GM12865 (cell line): ENCODE results near the gene SHISA8.

Source experiments
- DNase-seq: peaks from one replicate; pipeline ENCODE4 v3.0.0; 2010; ENCODE audit warnings: low read depth
- H3K4me3 ChIP-seq: 2 replicates; pipeline ENCODE4 v1.5.1; 2011; ENCODE audit warnings: mild to moderate bottlenecking, low read depth, low read length, control low read depth
- CTCF ChIP-seq: IDR thresholded peaks from 2 replicates; pipeline ENCODE4 v1.5.1; 2011; ENCODE audit warnings: low read length, control low read depth, low read depth, inconsistent platforms; ENCODE audit not compliant: insufficient read depth; ENCODE audit errors: missing control alignments

The SHISA8 gene

DNA sequence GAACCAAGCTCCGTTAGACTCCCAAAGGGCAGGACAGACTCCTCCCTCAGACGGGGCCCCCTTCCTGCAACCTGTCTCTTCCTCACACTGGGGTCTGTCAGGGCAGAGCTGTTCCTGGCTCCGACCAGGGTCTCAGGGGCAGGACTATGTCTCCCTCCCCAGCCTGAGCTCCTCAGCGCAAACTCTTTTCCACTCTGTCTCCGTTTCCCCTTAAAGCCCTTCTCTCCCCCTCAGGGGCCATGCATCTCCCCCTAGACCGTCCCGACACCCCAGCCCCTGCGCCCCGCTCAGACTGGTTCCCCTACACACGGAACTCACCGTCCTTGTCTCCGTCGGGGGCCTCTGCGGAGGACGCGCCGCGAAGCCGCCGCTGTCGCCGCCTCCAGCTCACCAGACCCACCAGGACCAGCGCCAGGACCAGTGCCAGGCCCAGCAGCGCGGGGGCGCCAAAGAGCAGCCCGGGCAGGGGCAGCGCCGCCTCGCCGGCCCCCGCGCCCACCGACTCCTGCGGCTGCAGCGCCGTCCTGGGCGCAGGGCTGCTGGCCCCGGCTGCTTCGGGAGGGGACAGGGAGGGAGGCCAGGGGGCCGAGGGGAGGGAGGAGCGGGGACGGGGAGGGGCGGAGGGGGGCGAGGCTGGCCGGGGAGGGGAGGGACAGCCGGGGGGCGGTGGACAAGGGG lies 11.0 kb upstream of the SHISA8 start:
- DNase-seq: peak; percentile 88
- peak; percentile 92 for TF ChIP-seq CTCF
- H3K4me3 ChIP-seq: peak overlapping the region; percentile 53

DNA sequence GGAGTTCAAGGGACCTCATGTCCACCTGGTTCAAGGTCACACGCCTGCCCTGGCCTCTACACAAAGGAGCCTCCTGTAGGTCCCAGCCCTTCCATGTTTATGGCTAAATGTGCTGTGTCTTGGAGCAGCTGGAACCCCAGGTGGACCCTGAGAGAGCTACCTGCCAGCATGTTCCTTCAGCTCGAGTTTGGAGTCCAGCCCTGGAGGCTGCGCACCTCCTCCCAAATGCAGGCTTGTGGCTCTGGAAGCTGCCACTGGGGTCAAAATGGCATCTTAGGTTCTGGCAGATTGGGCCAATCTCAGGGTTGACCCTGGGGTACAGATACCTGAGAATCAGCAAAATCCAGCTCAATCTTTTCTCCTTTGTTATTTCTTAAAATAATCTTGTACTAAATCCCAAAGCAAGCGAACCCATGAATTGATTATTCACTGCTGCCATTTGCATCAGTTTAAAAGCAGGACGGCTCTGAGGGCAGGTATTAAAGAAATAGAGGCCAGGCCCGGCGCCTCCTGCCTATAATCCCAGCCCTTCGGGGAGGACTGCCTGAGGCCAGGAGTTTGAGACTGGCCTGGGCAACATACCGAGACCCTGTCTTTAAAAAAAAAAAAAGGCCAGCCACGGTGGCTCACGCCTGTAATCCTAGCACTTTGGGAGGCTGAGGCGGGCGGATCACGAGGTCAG lies 8.9 kb upstream of the SHISA8 start:
- no peak for TF ChIP-seq CTCF
- H3K4me3 ChIP-seq: peak overlapping the region; percentile 53
- DNase-seq: no peak

- H3K4me3 ChIP-seq: peak overlapping the region; percentile 53
- no peak for DNase-seq
- no peak for TF ChIP-seq CTCF
Observed at GRCh38 chr22:41922940-41923594, 8.2 kb upstream of the SHISA8 start.

DNA sequence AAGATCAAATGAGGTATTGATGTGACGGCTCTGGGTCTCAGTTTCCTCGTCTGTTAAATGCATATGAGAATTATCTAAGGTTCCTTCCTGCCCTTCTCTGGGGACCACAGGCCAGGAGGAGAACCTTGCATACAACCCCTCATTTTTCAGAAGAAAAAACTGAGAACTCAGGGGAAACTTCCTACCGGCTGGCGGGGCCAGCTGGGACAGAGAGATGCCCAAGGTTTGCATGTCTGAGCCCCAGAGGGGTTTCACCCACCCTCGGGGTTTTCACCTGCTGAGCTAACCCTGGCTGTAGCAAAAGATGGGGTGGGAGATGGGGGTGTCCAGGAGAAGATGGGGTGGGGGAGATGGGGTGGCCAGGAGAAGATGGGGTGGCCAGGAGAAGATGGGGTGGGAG lies 7.5 kb upstream of the SHISA8 start:
- H3K4me3 ChIP-seq: peak overlapping the region; percentile 40
- TF ChIP-seq CTCF: no peak

DNA sequence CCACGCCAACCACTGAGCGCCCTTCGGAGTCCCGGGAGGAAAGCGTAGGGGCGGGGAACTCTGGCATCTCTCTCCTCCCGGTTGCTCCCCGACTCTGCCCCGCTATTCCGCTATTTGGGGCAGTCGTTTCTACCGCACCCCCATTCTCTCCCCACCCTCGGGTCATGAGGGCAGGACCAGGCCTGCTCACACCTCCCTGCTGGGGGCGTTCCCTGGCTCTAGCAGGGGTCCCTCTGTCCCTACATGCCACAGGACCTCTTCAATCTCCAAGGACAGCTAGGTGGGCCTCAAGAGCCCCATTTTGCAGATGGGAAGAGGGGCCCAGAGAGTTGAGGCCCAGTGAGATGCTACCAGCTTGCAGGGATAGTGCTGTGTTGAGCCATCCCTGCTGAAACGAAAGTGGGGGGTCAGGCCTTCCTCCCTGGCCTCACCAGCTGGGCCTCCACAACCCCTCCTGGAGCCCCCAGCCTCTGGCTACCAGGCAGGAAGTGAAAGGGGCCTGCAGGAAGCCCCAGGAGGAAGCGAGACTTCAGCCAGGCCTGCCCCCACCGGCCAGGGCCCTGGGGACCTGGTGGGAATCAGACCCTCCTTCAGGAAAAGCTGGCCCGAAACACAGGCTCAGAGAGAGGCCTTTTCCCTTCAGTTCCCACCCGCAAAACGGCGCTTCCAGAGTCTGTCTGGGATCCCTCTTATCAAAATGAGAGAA lies 5.5 kb upstream of the SHISA8 start:
- no peak for TF ChIP-seq CTCF
- peak overlapping the region; percentile 47 for H3K4me3 ChIP-seq
- peak; percentile 84 for DNase-seq

More for the DNA sequence above, 7.5 kb upstream of the SHISA8 start:
- DNase-seq: no peak

DNA sequence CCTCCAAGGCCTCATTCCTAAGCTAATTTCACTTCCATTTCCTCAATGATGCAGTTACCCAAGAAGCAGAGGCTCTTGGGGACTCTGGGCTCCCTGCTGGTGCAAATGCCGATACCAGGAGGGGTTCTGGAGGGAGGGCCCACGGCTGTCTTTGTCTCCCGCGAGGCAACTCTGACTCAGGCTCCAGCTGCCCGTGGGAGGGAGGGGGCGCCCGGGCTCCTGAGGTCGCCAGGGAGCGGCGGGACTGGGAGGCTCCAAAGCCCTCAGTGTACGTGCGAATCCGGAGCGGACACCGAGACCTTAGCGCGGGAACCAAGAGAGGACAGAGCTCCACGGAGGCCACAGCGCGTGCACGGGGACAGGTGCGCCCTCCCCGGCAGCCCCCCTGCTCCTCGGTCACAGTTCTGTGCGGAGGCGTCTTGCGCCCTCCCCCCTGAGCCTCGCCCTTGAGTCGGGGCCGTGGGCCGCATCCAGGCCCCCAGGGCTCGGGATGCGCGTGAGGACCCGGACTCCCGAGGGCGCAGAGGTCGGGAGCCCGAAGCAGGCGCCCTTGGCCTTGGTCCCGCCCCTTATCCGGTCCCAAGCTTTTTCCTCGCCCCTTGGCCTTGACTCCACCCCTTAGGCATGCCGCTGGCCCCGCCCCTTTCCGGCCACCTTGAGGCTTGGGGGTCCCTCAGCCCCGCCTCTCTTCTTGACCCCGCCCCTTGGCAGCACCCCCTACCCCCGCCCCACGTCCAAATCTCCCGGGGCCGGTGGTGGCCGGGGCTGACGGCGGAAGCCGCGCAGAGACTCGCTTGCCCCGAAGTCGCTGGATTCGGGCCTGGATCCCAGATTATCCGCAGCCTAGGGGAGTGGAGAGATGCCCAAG lies 4.7 kb upstream of the SHISA8 start:
- H3K4me3 ChIP-seq: peak overlapping the region; percentile 47
- peak; percentile 93 for DNase-seq
- no peak for TF ChIP-seq CTCF
